Neural progenitor cell (in vitro differentiated cells): ENCODE results near the gene STARD8. TPM values are rescaled to one million over a fixed set of nuclear protein-coding genes. Genes with fewer than 3 reads are reported as not detected.

ENCODE experiments used
- DNase-seq: peaks from one replicate; pipeline ENCODE4 v3.0.0-alpha.2; 2016; ENCODE audit warnings: low spot score
- H2AFZ ChIP-seq: fragments of 200-600 bp; sonication (generic); replicated peaks from 2 replicates; pipeline ENCODE4 v1.6.1; 2016; ENCODE audit warnings: antibody characterized with exemption
- H3F3A ChIP-seq: fragments of 200-600 bp; sonication (generic); 2 replicates; pipeline ENCODE4 v1.6.1; 2016; ENCODE audit warnings: antibody characterized with exemption, low read depth
- H3K27ac ChIP-seq: fragments of 200-600 bp; sonication (generic); 2 replicates; pipeline ENCODE4 v1.5.1; 2016; ENCODE audit warnings: mild to moderate bottlenecking
- H3K27me3 ChIP-seq: fragments of 200-600 bp; sonication (generic); 2 replicates; pipeline ENCODE4 v1.6.1; 2016; ENCODE audit warnings: mild to moderate bottlenecking, moderate library complexity
- H3K36me3 ChIP-seq: fragments of 200-600 bp; sonication (generic); 2 replicates; pipeline ENCODE4 v1.5.1; 2016
- H3K4me1 ChIP-seq: fragments of 200-600 bp; sonication (generic); 2 replicates; pipeline ENCODE4 v1.6.1; 2016; ENCODE audit warnings: mixed run types
- H3K4me2 ChIP-seq: fragments of 200-600 bp; sonication (generic); 2 replicates; pipeline ENCODE4 v1.6.1; 2016
- H3K4me3 ChIP-seq: fragments of 200-600 bp; sonication (generic); 2 replicates; pipeline ENCODE4 v1.5.1; 2016
- H3K79me2 ChIP-seq: fragments of 200-600 bp; sonication (generic); 2 replicates; pipeline ENCODE4 v1.6.1; 2016; ENCODE audit warnings: low read depth
- H3K9ac ChIP-seq: fragments of 200-600 bp; sonication (generic); 2 replicates; pipeline ENCODE4 v1.6.1; 2016
- H3K9me3 ChIP-seq: fragments of 200-600 bp; sonication (generic); 2 replicates; pipeline ENCODE4 v1.5.1; 2016; ENCODE audit warnings: low read depth
- H4K20me1 ChIP-seq: fragments of 200-600 bp; sonication (generic); 2 replicates; pipeline ENCODE4 v1.6.1; 2016; ENCODE audit warnings: low read depth
- H3K27ac Mint-ChIP-seq: 3 replicates; pipeline ENCODE4 v1.8.0; 2021; ENCODE audit warnings: mixed read lengths
- H3K27me3 Mint-ChIP-seq: 2 replicates; pipeline ENCODE4 v1.8.0; 2022; ENCODE audit warnings: low read depth, mild to moderate bottlenecking, inconsistent platforms, moderate library complexity, mixed read lengths; ENCODE audit not compliant: insufficient read depth
- H3K36me3 Mint-ChIP-seq: 3 replicates; pipeline ENCODE4 v1.8.0; 2021; ENCODE audit warnings: mixed read lengths
- H3K4me1 Mint-ChIP-seq: 3 replicates; pipeline ENCODE4 v1.8.0; 2021; ENCODE audit warnings: mixed read lengths
- H3K4me3 Mint-ChIP-seq: 3 replicates; pipeline ENCODE4 v1.8.0; 2021; ENCODE audit warnings: mild to moderate bottlenecking, moderate library complexity, mixed read lengths
- H3K9me3 Mint-ChIP-seq: 3 replicates; pipeline ENCODE4 v1.8.0; 2020; ENCODE audit warnings: mixed read lengths
- CTCF ChIP-seq: fragments of 200-600 bp; sonication (generic); IDR thresholded peaks from 2 replicates; pipeline ENCODE4 v1.5.1; 2017; ENCODE audit warnings: antibody characterized with exemption, mild to moderate bottlenecking
- EZH2 ChIP-seq: fragments of 200-600 bp; sonication (generic); IDR thresholded peaks from 2 replicates; pipeline ENCODE4 v1.6.1; 2017; ENCODE audit warnings: antibody characterized with exemption, mild to moderate bottlenecking, moderate library complexity
- EZH2phosphoT487 ChIP-seq: fragments of 200-600 bp; sonication (generic); IDR thresholded peaks from 2 replicates; pipeline ENCODE4 v1.6.1; 2017; ENCODE audit warnings: antibody characterized with exemption
- total RNA-seq: library from RNA; depleted of rRNA; stranded (reverse); fragments of >200 nt; gene quantifications from 2 replicates; pipeline ENCODE4 v1.2.3, GENCODE V29; 2015; ENCODE audit warnings: low replicate concordance

STARD8 gene
- total RNA-seq, 1 donor from 2014 or later, result 0.82 TPM

GRCh38 chrX:68725756-68726365, 78.4 kb downstream of the STARD8 start:
- peaks cover 6% of the 10 kb centered on the region for H3K27me3 Mint-ChIP-seq
- no peaks in the 10 kb centered on the region for H3K4me1 ChIP-seq
- H3K36me3 ChIP-seq, result no peaks in the 10 kb centered on the region
- no peaks in the 10 kb centered on the region for H3K9me3 Mint-ChIP-seq
- H4K20me1 ChIP-seq, result no peaks in the 10 kb centered on the region
- no peak overlapping the region for H3K4me2 ChIP-seq
- no peak overlapping the region for H3K4me3 Mint-ChIP-seq
- no peak overlapping the region for H3K27ac Mint-ChIP-seq
- no peaks in the 10 kb centered on the region for H3K79me2 ChIP-seq
- H3K36me3 Mint-ChIP-seq, result no peaks in the 10 kb centered on the region
- H3K9me3 ChIP-seq, result no peaks in the 10 kb centered on the region
- H3K27me3 ChIP-seq, result no peaks in the 10 kb centered on the region
- TF ChIP-seq EZH2 (no peak), CTCF (no peak), EZH2phosphoT487 (no peak)
- no peaks in the 10 kb centered on the region for H3F3A ChIP-seq
- no peak overlapping the region for H2AFZ ChIP-seq
- no peak for DNase-seq
- H3K4me3 ChIP-seq, result no peak overlapping the region
- no peak overlapping the region for H3K9ac ChIP-seq
- no peaks in the 10 kb centered on the region for H3K4me1 Mint-ChIP-seq
- H3K27ac ChIP-seq, result no peak overlapping the region

- H3K27me3 ChIP-seq, result no peaks in the 10 kb centered on the region
- no peak for DNase-seq
- no peak overlapping the region for H3K4me3 ChIP-seq
- no peaks in the 10 kb centered on the region for H3K36me3 ChIP-seq
- H3K9ac ChIP-seq, result no peak overlapping the region
- Mint-ChIP-seq H3K27me3 (peaks cover 6% of the 10 kb centered on the region), H3K27ac (no peak overlapping the region), H3K36me3 (no peaks in the 10 kb centered on the region), H3K4me3 (no peak overlapping the region), H3K4me1 (no peaks in the 10 kb centered on the region), H3K9me3 (no peaks in the 10 kb centered on the region)
- H3K9me3 ChIP-seq, result no peaks in the 10 kb centered on the region
- no peak overlapping the region for H3K27ac ChIP-seq
- H3K4me2 ChIP-seq, result no peak overlapping the region
- no peaks in the 10 kb centered on the region for H4K20me1 ChIP-seq
- no peaks in the 10 kb centered on the region for H3F3A ChIP-seq
- H3K4me1 ChIP-seq, result no peaks in the 10 kb centered on the region
- no peaks in the 10 kb centered on the region for H3K79me2 ChIP-seq
- H2AFZ ChIP-seq, result no peak overlapping the region
- TF ChIP-seq EZH2 (no peak), CTCF (no peak), EZH2phosphoT487 (no peak)
Measured at GRCh38 chrX:68726366-68726765, 78.9 kb downstream of the STARD8 start.

DNA sequence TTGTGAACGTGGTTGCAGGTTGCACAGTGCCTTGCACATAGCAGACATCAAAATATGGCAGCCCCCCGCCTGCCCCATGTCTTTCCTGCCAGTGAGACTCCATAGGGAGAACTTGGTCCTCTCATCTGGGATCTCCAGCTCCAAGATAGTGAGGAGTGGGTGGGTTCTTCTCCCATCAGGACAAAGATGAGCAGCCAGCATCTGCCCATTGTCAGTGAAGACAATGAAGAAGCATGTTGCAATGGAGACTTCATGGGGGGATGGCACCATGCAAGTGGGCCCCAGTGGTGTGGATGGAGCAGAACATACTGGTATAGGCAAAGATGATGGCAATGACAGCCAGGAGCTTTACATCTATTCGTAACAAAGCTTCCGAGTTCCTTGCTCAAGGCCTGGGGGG, 80.2 kb downstream of the STARD8 start:
- H3K36me3 ChIP-seq, result no peaks in the 10 kb centered on the region
- H3K79me2 ChIP-seq, result no peaks in the 10 kb centered on the region
- H3K36me3 Mint-ChIP-seq, result no peaks in the 10 kb centered on the region
- H3K4me1 Mint-ChIP-seq, result no peaks in the 10 kb centered on the region
- H3K27me3 ChIP-seq, result no peaks in the 10 kb centered on the region
- DNase-seq, result no peak
- no peaks in the 10 kb centered on the region for H3K9me3 Mint-ChIP-seq
- no peak overlapping the region for H3K9ac ChIP-seq
- H3K27ac Mint-ChIP-seq, result no peak overlapping the region
- TF ChIP-seq EZH2 (no peak), EZH2phosphoT487 (no peak), CTCF (no peak)
- H3K4me3 Mint-ChIP-seq, result no peak overlapping the region
- H2AFZ ChIP-seq, result no peak overlapping the region
- H3K27ac ChIP-seq, result no peak overlapping the region
- H3F3A ChIP-seq, result no peaks in the 10 kb centered on the region
- H3K4me2 ChIP-seq, result no peak overlapping the region
- H3K9me3 ChIP-seq, result no peaks in the 10 kb centered on the region
- H3K4me3 ChIP-seq, result no peak overlapping the region
- H3K4me1 ChIP-seq, result no peaks in the 10 kb centered on the region
- peaks cover 6% of the 10 kb centered on the region for H3K27me3 Mint-ChIP-seq
- no peaks in the 10 kb centered on the region for H4K20me1 ChIP-seq
